Measurements from ENCODE around the gene MMP11.
A peak's percentile ranks its signal among the peaks of the same experiment; 100 is the strongest.
"Not testable (repeated sequence)": the region's sequence is repeated elsewhere in the genome, so short reads cannot be mapped to it uniquely, and the experiment has no call there.

Gene MMP11

GRCh38 chr22:23772649-23773473 is at the start of gene MMP11:
Gene MMP11 (plus strand): TSS chr22:23772849. CDS start chr22:23772871, 22 bp downstream.
- FAIRE-seq (no peak), DNase-seq (ENCODE audit: insufficient read length, low spot score) (no peak)

- DNase-seq (ENCODE audit: insufficient read length, low spot score); FAIRE-seq: not testable (repeated sequence)
Measured at GRCh38 chr22:23728108-23728507, 44.5 kb upstream of the MMP11 start.

GRCh38 chr22:23737696-23738095 is 35.0 kb upstream of the MMP11 start:
- FAIRE-seq (no peak), DNase-seq (ENCODE audit: insufficient read length, low spot score) (no peak)

GRCh38 chr22:23742505-23743264 is 30.0 kb upstream of the MMP11 start:
- no peak for FAIRE-seq

GRCh38 chr22:23743303-23743705 is 29.3 kb upstream of the MMP11 start:
- no peak for FAIRE-seq
- no peak for DNase-seq (ENCODE audit: insufficient read length, low spot score)

More at GRCh38 chr22:23742505-23743264, 30.0 kb upstream of the MMP11 start:
- no peak for DNase-seq (ENCODE audit: insufficient read length, low spot score)

- FAIRE-seq (no peak), DNase-seq (ENCODE audit: insufficient read length, low spot score) (no peak)
Measured at GRCh38 chr22:23744001-23744400, 28.6 kb upstream of the MMP11 start.

- FAIRE-seq (no peak), DNase-seq (ENCODE audit: insufficient read length, low spot score) (no peak)
Measured at GRCh38 chr22:23744485-23744884, 28.2 kb upstream of the MMP11 start.

- FAIRE-seq (no peak), DNase-seq (ENCODE audit: insufficient read length, low spot score) (no peak)
Measured at GRCh38 chr22:23745791-23746190, 26.9 kb upstream of the MMP11 start.

GRCh38 chr22:23749841-23750301 is 22.8 kb upstream of the MMP11 start:
- FAIRE-seq, result no peak

GRCh38 chr22:23750367-23750713 is 22.3 kb upstream of the MMP11 start:
- DNase-seq (ENCODE audit: insufficient read length, low spot score) (no peak), FAIRE-seq (no peak)

More at GRCh38 chr22:23749841-23750301, 22.8 kb upstream of the MMP11 start:
- no peak for DNase-seq (ENCODE audit: insufficient read length, low spot score)

GRCh38 chr22:23750714-23751440 is 21.8 kb upstream of the MMP11 start, which contains the start of gene ZNF70:
Gene ZNF70 (minus strand): TSS chr22:23751112. CDS start chr22:23745140, 5,972 bp downstream.
- DNase-seq (ENCODE audit: insufficient read length, low spot score), result peak; percentile 70
- no peak for FAIRE-seq

- no peak for DNase-seq (ENCODE audit: insufficient read length, low spot score)
- FAIRE-seq, result no peak
Measured at GRCh38 chr22:23751441-23751996, 21.1 kb upstream of the MMP11 start.

- FAIRE-seq, result no peak
- no peak for DNase-seq (ENCODE audit: insufficient read length, low spot score)
Measured at GRCh38 chr22:23752090-23752691, 20.5 kb upstream of the MMP11 start.

- DNase-seq (ENCODE audit: insufficient read length, low spot score) (no peak), FAIRE-seq (no peak)
Measured at GRCh38 chr22:23752750-23753149, 19.9 kb upstream of the MMP11 start.

GRCh38 chr22:23753385-23753784 is 19.3 kb upstream of the MMP11 start:
- DNase-seq (ENCODE audit: insufficient read length, low spot score), result no peak
- FAIRE-seq, result no peak

GRCh38 chr22:23754220-23754919 is 18.3 kb upstream of the MMP11 start, which contains the start of gene VPREB3:
Gene VPREB3 (minus strand): TSS chr22:23754425. CDS start chr22:23754363, 62 bp downstream.
- no peak for FAIRE-seq

GRCh38 chr22:23754980-23755636 is 17.5 kb upstream of the MMP11 start:
- FAIRE-seq (no peak), DNase-seq (ENCODE audit: insufficient read length, low spot score) (no peak)

More at GRCh38 chr22:23754220-23754919, 18.3 kb upstream of the MMP11 start, which contains the start of gene VPREB3:
- no peak for DNase-seq (ENCODE audit: insufficient read length, low spot score)

GRCh38 chr22:23755711-23756110 is 16.9 kb upstream of the MMP11 start:
- DNase-seq (ENCODE audit: insufficient read length, low spot score) (no peak), FAIRE-seq (no peak)

- DNase-seq (ENCODE audit: insufficient read length, low spot score) (no peak), FAIRE-seq (no peak)
Measured at GRCh38 chr22:23756891-23757290, 15.8 kb upstream of the MMP11 start.

Data from HTR-8/SVneo (cell line).